Smooth muscle cell (in vitro differentiated cells): ENCODE measurements around the gene LTBP2. TPM values are rescaled to one million over a fixed set of nuclear protein-coding genes. Genes with fewer than 3 reads are reported as not detected.

ENCODE experiments used
- DNase-seq: peaks from one replicate; lab custom pipeline; 2025; ENCODE audit not compliant: unreplicated experiment; lab: John Stamatoyannopoulos, UW
- H2AFZ ChIP-seq: fragments of 200-600 bp; sonication (generic); 2 replicates; pipeline ENCODE4 v1.6.0; 2016; ENCODE audit warnings: antibody characterized with exemption, low read depth, mild to moderate bottlenecking
- H3F3A ChIP-seq: fragments of 200-600 bp; sonication (generic); 2 replicates; pipeline ENCODE4 v1.6.0; 2017; ENCODE audit warnings: antibody characterized with exemption, low read depth
- H3K27ac ChIP-seq: fragments of 200-600 bp; sonication (generic); 2 replicates; pipeline ENCODE4 v1.5.1; 2016; ENCODE audit warnings: low read depth, mild to moderate bottlenecking
- H3K27me3 ChIP-seq: fragments of 200-600 bp; sonication (generic); 2 replicates; pipeline ENCODE4 v1.6.1; 2016; ENCODE audit warnings: low read depth, mild to moderate bottlenecking
- H3K36me3 ChIP-seq: fragments of 200-600 bp; sonication (generic); 2 replicates; pipeline ENCODE4 v1.5.1; 2016; ENCODE audit warnings: low read depth
- H3K4me1 ChIP-seq: fragments of 200-600 bp; sonication (generic); 2 replicates; pipeline ENCODE4 v1.5.1; 2016; ENCODE audit warnings: low read depth
- H3K4me2 ChIP-seq: fragments of 200-600 bp; sonication (generic); 2 replicates; pipeline ENCODE4 v1.6.0; 2016; ENCODE audit warnings: mild to moderate bottlenecking
- H3K4me3 ChIP-seq: fragments of 200-600 bp; sonication (generic); 2 replicates; pipeline ENCODE4 v1.5.1; 2016; ENCODE audit warnings: mild to moderate bottlenecking
- H3K79me2 ChIP-seq: fragments of 200-600 bp; sonication (generic); 2 replicates; pipeline ENCODE4 v1.6.0; 2016; ENCODE audit warnings: low read depth, mild to moderate bottlenecking
- H3K9ac ChIP-seq: fragments of 200-600 bp; sonication (generic); 2 replicates; pipeline ENCODE4 v1.6.0; 2016; ENCODE audit warnings: low read depth
- H3K9me3 ChIP-seq: fragments of 200-600 bp; sonication (generic); replicated peaks from 2 replicates; pipeline ENCODE4 v1.5.1; 2016; ENCODE audit warnings: low read depth
- H4K20me1 ChIP-seq: fragments of 200-600 bp; sonication (generic); 2 replicates; pipeline ENCODE4 v1.6.0; 2016; ENCODE audit warnings: low read depth
- WGBS: methylation state at CpG from one replicate; pipeline ENCODE4 v1.1.7; 2016; ENCODE audit warnings: low lambda C conversion rate; 5-methylcytosine and 5-hydroxymethylcytosine counted together
- polyA plus RNA-seq: library from polyadenylated mRNA; unstranded; fragments of >200 nt; fragmentation: Nextera tagmentation; extraction: Ambion mirVana; gene quantifications from 2 replicates; pipeline ENCODE4 v1.2.1, GENCODE V29; 2016
- total RNA-seq: library from RNA; depleted of rRNA; stranded (reverse); fragments of >200 nt; gene quantifications from 2 replicates; pipeline ENCODE4 v1.2.3, GENCODE V29; 2014
- TF ChIP-seq, protein P1 (sequence below): fragments of 200-600 bp; sonication (generic); IDR thresholded peaks from 2 replicates; pipeline ENCODE4 v1.5.1; 2017; ENCODE audit warnings: borderline replicate concordance, mild to moderate bottlenecking, antibody characterized with exemption; ENCODE audit not compliant: insufficient read depth, poor library complexity, severe bottlenecking

The LTBP2 gene
- total and polyA plus RNA-seq, 2 experiments from 2014 or later, result 90.1 to 108 TPM

DNA sequence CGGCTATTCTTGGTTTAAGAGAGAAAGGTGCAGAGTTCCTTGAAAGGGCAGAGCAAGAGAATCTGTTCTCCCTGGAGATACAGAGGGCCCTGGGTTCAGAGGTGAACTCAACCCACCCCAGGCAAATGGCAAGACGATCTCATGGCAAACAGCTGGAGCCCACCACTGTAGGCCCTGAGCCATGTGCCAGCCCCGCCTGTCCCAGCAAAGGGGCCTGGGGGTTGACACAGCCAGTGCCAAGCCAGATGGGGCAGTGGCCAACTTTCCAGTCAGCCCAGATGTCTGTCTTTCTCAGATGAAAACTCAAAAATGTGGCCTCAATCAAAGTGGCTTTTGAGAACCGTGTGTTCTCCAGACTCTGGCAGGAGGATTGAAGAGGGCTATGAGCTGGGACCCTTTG, 66.7 kb downstream of the LTBP2 start:
- no peak overlapping the region for H2AFZ ChIP-seq
- no peaks in the 10 kb centered on the region for H3K4me1 ChIP-seq
- H3K9ac ChIP-seq, result no peak overlapping the region
- no peak overlapping the region for H3K4me2 ChIP-seq
- no peak overlapping the region for H3K27ac ChIP-seq
- H3F3A ChIP-seq, result no peaks in the 10 kb centered on the region
- peaks cover 41% of the 10 kb centered on the region for H4K20me1 ChIP-seq
- no peaks in the 10 kb centered on the region for H3K27me3 ChIP-seq
- WGBS, result 93% methylated on average over 4 of the region's 4 CpGs
- H3K79me2 ChIP-seq, result no peaks in the 10 kb centered on the region
- H3K4me3 ChIP-seq, result no peak overlapping the region
- TF ChIP-seq, protein P1, sequence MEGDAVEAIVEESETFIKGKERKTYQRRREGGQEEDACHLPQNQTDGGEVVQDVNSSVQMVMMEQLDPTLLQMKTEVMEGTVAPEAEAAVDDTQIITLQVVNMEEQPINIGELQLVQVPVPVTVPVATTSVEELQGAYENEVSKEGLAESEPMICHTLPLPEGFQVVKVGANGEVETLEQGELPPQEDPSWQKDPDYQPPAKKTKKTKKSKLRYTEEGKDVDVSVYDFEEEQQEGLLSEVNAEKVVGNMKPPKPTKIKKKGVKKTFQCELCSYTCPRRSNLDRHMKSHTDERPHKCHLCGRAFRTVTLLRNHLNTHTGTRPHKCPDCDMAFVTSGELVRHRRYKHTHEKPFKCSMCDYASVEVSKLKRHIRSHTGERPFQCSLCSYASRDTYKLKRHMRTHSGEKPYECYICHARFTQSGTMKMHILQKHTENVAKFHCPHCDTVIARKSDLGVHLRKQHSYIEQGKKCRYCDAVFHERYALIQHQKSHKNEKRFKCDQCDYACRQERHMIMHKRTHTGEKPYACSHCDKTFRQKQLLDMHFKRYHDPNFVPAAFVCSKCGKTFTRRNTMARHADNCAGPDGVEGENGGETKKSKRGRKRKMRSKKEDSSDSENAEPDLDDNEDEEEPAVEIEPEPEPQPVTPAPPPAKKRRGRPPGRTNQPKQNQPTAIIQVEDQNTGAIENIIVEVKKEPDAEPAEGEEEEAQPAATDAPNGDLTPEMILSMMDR, result no peak
- H3K36me3 ChIP-seq, result peaks cover 5% of the 10 kb centered on the region
- no peak for DNase-seq
- no peaks in the 10 kb centered on the region for H3K9me3 ChIP-seq

DNA sequence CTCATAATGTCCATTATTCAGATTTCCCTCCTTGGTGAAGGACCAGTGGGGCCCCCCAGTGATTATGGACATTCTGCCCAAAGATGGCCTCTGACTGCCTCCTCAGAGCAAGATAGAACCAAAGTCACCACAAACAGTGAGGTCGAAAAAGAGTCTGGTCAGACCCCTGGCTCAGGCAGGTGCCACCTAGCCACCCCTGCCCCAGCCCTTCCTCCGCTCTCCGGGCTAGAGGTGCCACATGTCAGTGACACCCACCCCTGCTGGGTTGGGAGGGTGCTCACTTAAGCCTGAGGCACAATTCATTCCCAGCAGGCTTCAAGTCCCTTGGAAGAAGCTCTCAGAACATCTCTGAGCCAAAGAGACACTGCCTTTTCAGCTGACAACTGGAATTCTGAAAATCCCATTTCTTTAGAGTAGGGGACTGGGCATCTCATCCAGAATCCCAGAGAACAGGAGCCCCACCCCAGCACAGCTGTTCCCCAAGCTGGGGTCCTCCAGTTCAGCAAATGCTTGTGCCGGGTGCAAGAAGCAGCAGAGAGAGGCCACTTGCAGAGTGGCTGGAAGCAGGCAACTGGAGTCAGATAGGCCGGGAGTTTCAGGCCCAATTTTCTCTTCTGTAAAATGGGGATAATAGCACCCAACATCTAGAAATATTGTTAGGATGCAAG, 68.1 kb downstream of the LTBP2 start:
- H3K9me3 ChIP-seq, result no peaks in the 10 kb centered on the region
- H3K27ac ChIP-seq, result no peak overlapping the region
- TF ChIP-seq, protein P1, result no peak
- H3K27me3 ChIP-seq, result no peaks in the 10 kb centered on the region
- no peak overlapping the region for H3K4me2 ChIP-seq
- DNase-seq, result no peak
- no peaks in the 10 kb centered on the region for H3K79me2 ChIP-seq
- no peaks in the 10 kb centered on the region for H3F3A ChIP-seq
- no peaks in the 10 kb centered on the region for H3K4me1 ChIP-seq
- 87% methylated on average over 5 of the region's 5 CpGs for WGBS
- no peak overlapping the region for H2AFZ ChIP-seq
- H3K9ac ChIP-seq, result no peak overlapping the region
- peaks cover 37% of the 10 kb centered on the region for H4K20me1 ChIP-seq
- H3K36me3 ChIP-seq, result peaks cover 5% of the 10 kb centered on the region
- no peak overlapping the region for H3K4me3 ChIP-seq

DNA sequence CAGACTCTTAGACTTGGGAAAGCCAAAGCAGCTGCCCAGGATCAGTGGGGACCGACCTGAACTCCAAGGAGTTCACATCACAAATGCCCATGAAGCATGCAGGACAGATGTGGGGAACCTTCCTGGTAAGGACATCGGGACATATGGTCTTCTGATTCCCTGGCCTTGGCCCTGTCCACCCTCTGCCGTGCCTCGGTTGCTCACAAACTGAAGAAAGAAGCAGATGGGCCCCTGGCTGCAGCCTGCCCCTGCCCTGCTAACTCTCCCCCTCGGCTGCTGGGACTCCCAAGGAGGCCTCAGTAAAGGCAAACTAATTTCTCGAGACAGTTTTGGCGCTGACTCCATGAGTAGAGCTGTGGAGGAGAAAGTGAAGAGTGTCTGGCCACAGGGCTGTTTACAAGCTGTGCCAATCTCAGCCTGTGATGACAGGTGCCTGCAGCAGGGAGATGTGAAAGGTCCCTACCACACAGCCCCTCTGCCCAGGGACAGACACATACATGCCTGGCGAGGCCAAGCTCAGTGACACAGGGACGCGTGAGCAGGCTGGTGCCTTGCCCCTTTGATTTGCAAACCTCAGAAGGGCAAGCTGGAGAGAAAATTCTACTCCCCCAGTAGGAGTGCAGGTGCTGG, 69.9 kb downstream of the LTBP2 start:
- WGBS, result 90% methylated on average over 10 of the region's 10 CpGs
- H3K36me3 ChIP-seq, result peaks cover 5% of the 10 kb centered on the region

More for the DNA sequence above, 69.9 kb downstream of the LTBP2 start:
- H3K9me3 ChIP-seq, result no peaks in the 10 kb centered on the region
- H3F3A ChIP-seq, result no peaks in the 10 kb centered on the region
- peaks cover 23% of the 10 kb centered on the region for H4K20me1 ChIP-seq
- H3K4me3 ChIP-seq, result no peak overlapping the region
- no peaks in the 10 kb centered on the region for H3K4me1 ChIP-seq
- H3K27me3 ChIP-seq, result no peaks in the 10 kb centered on the region
- H2AFZ ChIP-seq, result no peak overlapping the region
- no peak overlapping the region for H3K27ac ChIP-seq
- TF ChIP-seq, protein P1, result no peak
- no peaks in the 10 kb centered on the region for H3K79me2 ChIP-seq
- no peak overlapping the region for H3K9ac ChIP-seq
- no peak overlapping the region for H3K4me2 ChIP-seq
- no peak for DNase-seq
